Rectal smooth muscle tissue (tissue), 1 donor: ENCODE data around the gene HOXC9.

ENCODE experiments used
- H3K27ac ChIP-seq: one replicate; pipeline ENCODE4 v1.7.0; 2013; ENCODE audit warnings: low read depth, low read length, inconsistent platforms
- H3K27me3 ChIP-seq: one replicate; pipeline ENCODE4 v1.7.0; 2013; ENCODE audit warnings: low read length; ENCODE audit not compliant: control insufficient read depth, insufficient read depth
- H3K36me3 ChIP-seq: one replicate; pipeline ENCODE4 v1.7.0; 2013; ENCODE audit warnings: low read length; ENCODE audit not compliant: control insufficient read depth, insufficient read depth
- H3K4me1 ChIP-seq: one replicate; pipeline ENCODE4 v1.7.0; 2013; ENCODE audit warnings: low read length; ENCODE audit not compliant: control insufficient read depth, insufficient read depth
- H3K4me3 ChIP-seq: one replicate; pipeline ENCODE4 v1.7.0; 2013; ENCODE audit warnings: low read length
- H3K9ac ChIP-seq: one replicate; pipeline ENCODE4 v1.7.0; 2013; ENCODE audit warnings: low read length

HOXC9 gene

GRCh38 chr12:53966385-53967133 lies 33.4 kb upstream of the HOXC9 start:
- Histone ChIP-seq H3K9ac (no peak overlapping the region), H3K4me1 (no peaks in the 10 kb centered on the region), H3K27ac (no peak overlapping the region), H3K27me3 (peaks cover 71% of the 10 kb centered on the region), H3K36me3 (no peaks in the 10 kb centered on the region), H3K4me3 (no peak overlapping the region)

DNA sequence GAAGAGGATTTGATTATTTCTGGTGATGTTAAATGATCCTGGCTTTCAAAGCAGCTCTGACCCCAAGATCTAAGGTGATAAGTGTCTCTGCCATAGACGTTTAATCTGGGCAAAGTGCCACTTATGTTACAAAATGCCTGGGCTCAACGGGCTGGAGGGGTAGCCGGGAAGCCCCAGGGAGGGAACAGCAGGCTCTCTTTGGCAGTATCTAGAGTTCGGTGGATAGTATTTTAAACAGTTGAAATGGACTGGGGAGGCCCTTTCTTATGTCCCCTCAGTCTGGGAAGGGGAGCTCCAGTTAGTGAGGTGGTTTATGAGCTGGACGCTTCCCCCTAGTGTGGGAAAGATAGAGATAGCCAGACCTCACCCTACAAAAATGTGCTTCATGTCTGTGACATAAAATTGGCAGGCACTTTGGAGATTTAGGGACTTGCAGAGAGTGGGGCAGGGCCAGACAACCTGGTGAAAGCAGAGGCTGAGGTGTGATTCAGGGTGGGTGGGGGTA lies 32.5 kb upstream of the HOXC9 start:
- no peaks in the 10 kb centered on the region for H3K36me3 ChIP-seq
- H3K9ac ChIP-seq = no peak overlapping the region
- H3K27me3 ChIP-seq = peaks cover 76% of the 10 kb centered on the region
- H3K4me3 ChIP-seq = no peak overlapping the region
- H3K4me1 ChIP-seq = no peaks in the 10 kb centered on the region
- H3K27ac ChIP-seq = no peak overlapping the region

DNA sequence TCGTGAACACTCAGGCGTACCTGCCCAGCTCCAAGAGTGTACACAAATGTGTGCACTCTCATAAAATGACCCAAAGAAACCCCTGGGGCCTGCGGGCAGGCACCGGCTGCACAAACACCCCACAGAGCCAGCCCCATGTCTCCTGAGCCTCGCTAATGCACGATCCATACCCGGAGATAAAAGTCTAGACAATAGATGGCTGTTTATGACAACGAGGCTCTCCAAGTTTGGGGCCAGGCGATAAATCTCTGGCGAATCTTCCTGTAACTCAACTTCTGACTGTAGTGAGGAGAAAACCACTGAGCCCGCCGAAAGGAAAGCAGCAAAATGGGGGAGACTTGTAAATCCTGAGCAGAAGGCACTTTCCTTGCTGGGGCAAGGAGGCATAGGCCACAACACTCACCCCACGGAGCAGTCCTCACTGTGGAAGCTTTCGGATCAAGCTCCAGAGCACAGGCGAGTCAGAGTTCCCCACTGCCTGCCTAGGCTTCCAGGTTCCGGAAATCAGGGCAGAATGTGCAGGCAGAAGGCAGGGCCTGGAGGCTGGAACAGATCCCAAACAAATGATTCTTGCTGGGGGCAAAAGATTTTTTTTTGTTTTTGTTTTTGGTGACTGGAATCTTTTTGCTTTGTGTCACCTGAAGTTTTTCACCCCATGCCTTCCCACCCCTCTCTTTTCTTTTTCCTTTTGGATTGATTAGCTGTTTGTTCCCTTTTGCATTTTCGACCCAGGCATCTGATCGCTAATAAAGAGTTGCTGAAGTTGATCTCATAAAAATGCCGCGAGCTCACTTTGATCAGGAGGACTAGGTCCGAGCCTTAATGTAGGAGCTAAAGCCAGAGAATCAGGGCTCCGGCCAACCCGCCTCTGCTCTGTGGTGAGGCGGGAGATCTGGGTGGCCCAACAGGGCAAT lies 31.5 kb upstream of the HOXC9 start:
- H3K36me3 ChIP-seq = no peaks in the 10 kb centered on the region
- H3K4me3 ChIP-seq = no peak overlapping the region
- H3K9ac ChIP-seq = no peak overlapping the region
- peaks cover 83% of the 10 kb centered on the region for H3K27me3 ChIP-seq
- H3K4me1 ChIP-seq = no peaks in the 10 kb centered on the region
- no peak overlapping the region for H3K27ac ChIP-seq

DNA sequence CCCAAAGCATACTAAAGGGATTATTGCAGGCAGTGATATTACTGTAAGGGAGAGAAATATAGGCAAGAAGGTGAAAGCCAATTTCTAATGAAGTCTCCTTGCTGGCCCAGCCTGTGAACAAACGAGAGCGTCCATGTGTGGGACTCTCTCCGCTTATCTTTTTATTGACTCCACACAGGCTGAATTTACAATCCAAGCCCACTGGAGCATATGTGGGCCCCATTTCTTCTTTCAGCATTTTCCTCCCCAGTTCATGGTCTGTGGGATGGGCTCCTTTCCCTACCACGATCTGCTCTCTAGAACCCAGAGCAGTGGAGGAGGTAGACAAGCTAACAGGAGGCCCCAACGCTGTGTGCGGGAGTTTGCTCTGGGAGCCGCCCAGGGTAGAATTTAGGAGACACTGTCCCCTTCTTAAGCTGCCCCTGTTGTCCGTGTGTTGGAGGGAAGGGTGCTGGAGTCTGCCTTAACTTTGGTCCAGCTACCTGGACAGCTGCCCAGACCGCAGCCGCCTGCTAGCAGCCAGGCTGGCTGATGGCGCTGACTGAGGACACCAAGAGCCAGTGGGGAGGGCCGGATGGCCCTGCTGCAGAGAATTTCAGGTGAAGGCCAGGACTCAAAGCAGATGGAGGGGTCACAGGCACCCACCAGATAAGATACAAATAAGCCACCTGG lies 30.2 kb upstream of the HOXC9 start:
- H3K4me3 ChIP-seq = no peak overlapping the region
- H3K9ac ChIP-seq = no peak overlapping the region
- no peaks in the 10 kb centered on the region for H3K4me1 ChIP-seq
- H3K27ac ChIP-seq = no peak overlapping the region
- H3K36me3 ChIP-seq = no peaks in the 10 kb centered on the region
- peaks cover 85% of the 10 kb centered on the region for H3K27me3 ChIP-seq

- H3K27me3 ChIP-seq = peaks cover 82% of the 10 kb centered on the region
- no peak overlapping the region for H3K9ac ChIP-seq
- H3K27ac ChIP-seq = no peak overlapping the region
- no peak overlapping the region for H3K4me3 ChIP-seq
- no peaks in the 10 kb centered on the region for H3K4me1 ChIP-seq
- H3K36me3 ChIP-seq = no peaks in the 10 kb centered on the region
These were observed 29.5 kb upstream of the HOXC9 start for GRCh38 chr12:53970451-53970850.

DNA sequence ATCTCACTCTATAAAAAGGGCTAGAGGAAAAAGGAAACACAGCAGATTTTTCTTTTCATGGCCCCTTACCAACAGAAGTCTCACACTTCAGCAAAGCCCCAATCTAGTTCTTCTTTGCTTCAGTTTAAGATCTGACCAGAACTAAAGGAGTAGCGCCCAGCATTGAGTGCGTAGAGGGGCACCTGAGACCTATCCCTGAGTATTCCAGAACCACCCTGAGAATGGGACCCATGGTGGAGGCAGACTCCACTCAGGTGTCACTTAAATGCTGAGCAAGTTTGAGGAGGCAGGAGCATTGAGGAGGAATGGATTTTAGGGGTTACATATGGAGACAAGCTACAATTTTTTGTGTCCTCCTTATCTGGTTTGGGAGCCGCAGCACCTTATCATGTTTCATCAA lies 28.8 kb upstream of the HOXC9 start:
- H3K4me1 ChIP-seq = no peaks in the 10 kb centered on the region
- H3K4me3 ChIP-seq = no peak overlapping the region
- H3K27me3 ChIP-seq = peaks cover 86% of the 10 kb centered on the region
- H3K36me3 ChIP-seq = no peaks in the 10 kb centered on the region
- H3K27ac ChIP-seq = no peak overlapping the region
- H3K9ac ChIP-seq = no peak overlapping the region

DNA sequence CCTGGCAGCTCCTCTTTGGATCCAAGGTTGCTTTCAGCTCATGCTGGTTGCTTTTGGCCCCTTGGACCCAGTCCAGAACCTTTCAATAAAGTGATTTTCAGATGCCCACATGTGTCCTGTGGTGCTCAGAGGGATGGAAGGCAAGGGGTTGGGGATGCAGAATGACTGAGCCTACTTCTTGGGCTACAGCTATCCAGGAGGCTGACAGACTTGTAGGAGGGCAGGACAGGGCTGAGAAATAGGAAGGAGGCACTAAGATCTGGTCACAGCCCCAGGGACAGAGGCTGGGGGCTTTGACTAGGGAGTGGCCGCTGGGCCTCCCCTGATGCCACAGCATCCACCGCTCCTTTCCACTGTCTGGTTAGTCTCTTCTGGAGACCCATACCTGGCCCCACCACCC lies 28.3 kb upstream of the HOXC9 start:
- Histone ChIP-seq H3K27me3 (peaks cover 87% of the 10 kb centered on the region), H3K4me1 (no peaks in the 10 kb centered on the region), H3K9ac (no peak overlapping the region), H3K36me3 (no peaks in the 10 kb centered on the region), H3K4me3 (no peak overlapping the region), H3K27ac (no peak overlapping the region)

- H3K4me3 ChIP-seq = no peak overlapping the region
- H3K27ac ChIP-seq = no peak overlapping the region
- no peaks in the 10 kb centered on the region for H3K36me3 ChIP-seq
- no peak overlapping the region for H3K9ac ChIP-seq
- H3K27me3 ChIP-seq = peaks cover 87% of the 10 kb centered on the region
- H3K4me1 ChIP-seq = no peaks in the 10 kb centered on the region
These were observed 27.7 kb upstream of the HOXC9 start for GRCh38 chr12:53972152-53972702.

DNA sequence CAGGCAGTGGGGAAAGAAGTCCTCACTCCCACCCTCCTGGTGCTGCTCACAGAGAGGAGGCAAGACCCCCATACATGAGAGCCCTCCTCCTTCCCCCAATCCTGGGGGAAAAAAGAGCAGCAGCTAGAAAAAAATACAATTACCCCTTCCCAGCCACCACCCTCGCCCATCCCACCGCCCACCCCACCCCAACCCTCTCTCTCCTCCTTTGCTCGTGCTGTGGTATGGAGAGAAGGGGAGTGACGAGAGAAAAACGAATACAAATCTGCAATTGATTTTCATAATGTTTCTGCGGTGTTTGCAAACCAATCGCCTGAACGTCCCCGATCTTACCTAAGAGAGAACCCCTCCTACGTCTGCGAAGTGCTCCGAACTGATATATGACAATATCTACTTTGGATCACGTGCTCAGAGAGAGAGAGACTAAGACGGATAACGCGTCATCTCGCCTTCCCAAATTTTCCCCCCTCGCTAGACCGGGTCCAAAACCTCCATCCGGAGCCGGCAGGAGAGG lies 27.2 kb upstream of the HOXC9 start, which contains the start of gene HOXC11:
Gene HOXC11 (plus strand): TSS at position 405 of the 514 bp plus-strand sequence. CDS start 116 bp downstream, outside the sequence.
- Histone ChIP-seq H3K27me3 (peaks cover 86% of the 10 kb centered on the region), H3K27ac (no peak within 1 kb of the TSS), H3K9ac (no peak within 1 kb of the TSS), H3K4me3 (no peak within 1 kb of the TSS), H3K4me1 (no peaks in the 10 kb centered on the region), H3K36me3 (no peaks in the 10 kb centered on the region)

- no peak overlapping the region for H3K27ac ChIP-seq
- H3K27me3 ChIP-seq = peaks cover 83% of the 10 kb centered on the region
- no peaks in the 10 kb centered on the region for H3K4me1 ChIP-seq
- no peaks in the 10 kb centered on the region for H3K36me3 ChIP-seq
- H3K4me3 ChIP-seq = no peak overlapping the region
- H3K9ac ChIP-seq = no peak overlapping the region
These were observed 26.5 kb upstream of the HOXC9 start for GRCh38 chr12:53973236-53974042.
